Measurements from ENCODE around the gene MYBBP1A. TPM values are rescaled to one million over a fixed set of nuclear protein-coding genes. Genes with fewer than 3 reads are reported as not detected.

Gene MYBBP1A
- total RNA-seq, 1 donor from 2014 or later, result 38.8 TPM

Other genes starting within 250 kb of the MYBBP1A start
- gene UBE2G1, start 188.7 kb downstream of the MYBBP1A start, total RNA-seq, result 42.5 TPM
- gene SPNS3, start 121.4 kb downstream of the MYBBP1A start, total RNA-seq, result 0.24 TPM
- gene SPNS2, start 56.5 kb downstream of the MYBBP1A start, total RNA-seq, result 42.0 TPM
- gene GGT6, start 5.2 kb upstream of the MYBBP1A start, total RNA-seq, result 3.7 TPM
- gene SMTNL2, start 29.1 kb upstream of the MYBBP1A start, total RNA-seq, result 6.4 TPM
- 6.1 TPM for gene ALOX15, start 86.3 kb upstream of the MYBBP1A start, total RNA-seq
- gene PELP1, start 148.8 kb upstream of the MYBBP1A start, total RNA-seq, result 37.4 TPM
- 201 TPM for gene ARRB2, start 155.2 kb upstream of the MYBBP1A start, total RNA-seq
- gene MED11, start 176.0 kb upstream of the MYBBP1A start, total RNA-seq, result 22.9 TPM
- 13.3 TPM for gene ZMYND15, start 184.4 kb upstream of the MYBBP1A start, total RNA-seq
- gene CXCL16, start 184.5 kb upstream of the MYBBP1A start, total RNA-seq, result 249 TPM
- not detected for gene TM4SF5, start 216.5 kb upstream of the MYBBP1A start, total RNA-seq
- 9.9 TPM for gene VMO1, start 231.0 kb upstream of the MYBBP1A start, total RNA-seq
- not detected for gene GLTPD2, start 233.6 kb upstream of the MYBBP1A start, total RNA-seq
- gene PSMB6, start 240.8 kb upstream of the MYBBP1A start, total RNA-seq, result 95.5 TPM

All from lower lobe of right lung (tissue), 1 donor.